GM18858 (cell line): ENCODE data around the gene MFSD8.
"Not testable (repeated sequence)": the region's sequence is repeated elsewhere in the genome, so short reads cannot be mapped to it uniquely, and the experiment has no call there.

ENCODE experiments used
- ATAC-seq: cut with Tn5 transposase; IDR thresholded peaks from one replicate; pipeline ENCODE4 v1.9.1; 2021; ENCODE audit not compliant: unreplicated experiment

Gene MFSD8

GRCh38 chr4:127965062-127965802, at the start of gene MFSD8, which contains the start of gene ABHD18:
Gene MFSD8 (minus strand): TSS chr4:127965173. CDS start chr4:127965133, 40 bp downstream.
Gene ABHD18 (plus strand): TSS chr4:127965406. CDS start chr4:127982956, 17,550 bp downstream.
- ATAC-seq = peak; percentile 91

GRCh38 chr4:128009428-128009827, 44.5 kb upstream of the MFSD8 start:
- no peak for ATAC-seq

- no peak for ATAC-seq
These were observed 41.6 kb upstream of the MFSD8 start for GRCh38 chr4:128006592-128006991.

GRCh38 chr4:127997534-127998388, 32.8 kb upstream of the MFSD8 start:
- peak; percentile 97 for ATAC-seq

GRCh38 chr4:127996521-127996920, 31.5 kb upstream of the MFSD8 start:
- ATAC-seq = not testable (repeated sequence)

- no peak for ATAC-seq
These were observed 30.8 kb upstream of the MFSD8 start for GRCh38 chr4:127995776-127996175.

GRCh38 chr4:127993151-127993550, 28.2 kb upstream of the MFSD8 start:
- no peak for ATAC-seq

- no peak for ATAC-seq
These were observed 23.7 kb upstream of the MFSD8 start for GRCh38 chr4:127988638-127989037.

- ATAC-seq = no peak
These were observed 21.0 kb upstream of the MFSD8 start for GRCh38 chr4:127985989-127986388.

GRCh38 chr4:127982445-127982844, 17.5 kb upstream of the MFSD8 start:
- ATAC-seq = no peak

GRCh38 chr4:127978930-127979329, 14.0 kb upstream of the MFSD8 start:
- ATAC-seq = no peak

- ATAC-seq = no peak
These were observed 10.3 kb upstream of the MFSD8 start for GRCh38 chr4:127975121-127975770.

GRCh38 chr4:127970925-127971324, 6.0 kb upstream of the MFSD8 start:
- ATAC-seq = not testable (repeated sequence)

- no peak for ATAC-seq
These were observed 3.6 kb upstream of the MFSD8 start for GRCh38 chr4:127968586-127968985.

- ATAC-seq = no peak
These were observed 2.3 kb upstream of the MFSD8 start for GRCh38 chr4:127967141-127967775.

- ATAC-seq = peak; percentile 32
These were observed 816 bp upstream of the MFSD8 start for GRCh38 chr4:127965803-127966175.

- peak; percentile 16 for ATAC-seq
These were observed 429 bp downstream of the MFSD8 start for GRCh38 chr4:127964426-127965061.

- ATAC-seq = not testable (repeated sequence)
These were observed 1.2 kb downstream of the MFSD8 start for GRCh38 chr4:127963633-127964398.

GRCh38 chr4:127959794-127960193, 5.2 kb downstream of the MFSD8 start:
- ATAC-seq = no peak

- ATAC-seq = no peak
These were observed 7.9 kb downstream of the MFSD8 start for GRCh38 chr4:127957105-127957504.
